Activated CD8-positive, alpha-beta memory T cell treated with anti-CD3 and anti-CD28 coated beads for 48 hours (primary cell): ENCODE results near the gene CCDC148.
"Not testable (repeated sequence)": the region's sequence is repeated elsewhere in the genome, so short reads cannot be mapped to it uniquely, and the experiment has no call there.

ENCODE experiments used
- DNase-seq, 3 experiments: peaks; one replicate each; pipeline ENCODE4 v3.0.0-alpha.2; 2020; ENCODE audit warnings: low read depth in 2 of 3, low spot score in 2 of 3

CCDC148 gene

DNA sequence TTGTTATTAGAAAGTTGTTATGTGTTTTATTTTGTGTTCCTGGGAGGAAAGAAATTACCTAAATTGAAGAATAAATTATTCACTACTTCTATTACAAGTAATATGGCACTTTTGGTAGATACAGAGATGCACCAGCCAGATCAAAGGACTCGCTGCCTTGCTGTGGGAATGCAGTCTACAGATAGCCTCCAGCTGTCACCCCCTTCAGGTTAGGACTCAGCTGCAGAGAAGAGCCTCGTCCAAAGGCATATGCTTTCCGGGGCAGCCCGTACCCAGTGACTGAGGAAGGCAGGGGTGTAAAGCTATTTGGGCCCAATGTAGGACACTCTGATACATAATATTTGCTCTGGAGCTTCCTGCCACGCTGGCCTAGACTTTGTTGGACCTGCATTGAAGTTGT lies 90.2 kb downstream of the CCDC148 start:
- DNase-seq: no peak

DNA sequence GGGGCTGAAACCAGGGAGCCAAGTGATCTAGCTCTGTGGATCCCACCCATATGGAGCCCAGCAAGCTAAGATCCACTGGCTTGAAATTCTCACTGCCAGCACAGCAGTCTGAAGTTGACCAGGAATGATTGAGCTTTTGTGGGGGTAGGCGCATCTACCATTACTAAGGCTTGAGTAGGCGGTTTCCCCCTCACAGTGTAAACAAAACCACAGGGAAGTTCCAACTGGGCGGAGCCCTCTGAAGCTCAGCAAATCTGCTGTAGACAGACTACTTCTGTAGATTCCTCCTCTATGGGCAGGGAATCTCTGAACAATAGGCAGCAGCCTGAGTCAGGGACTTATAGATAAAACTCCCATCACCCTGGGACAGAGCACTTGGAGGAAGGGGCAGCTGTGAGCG lies 96.7 kb downstream of the CCDC148 start:
- DNase-seq: no peak

DNA sequence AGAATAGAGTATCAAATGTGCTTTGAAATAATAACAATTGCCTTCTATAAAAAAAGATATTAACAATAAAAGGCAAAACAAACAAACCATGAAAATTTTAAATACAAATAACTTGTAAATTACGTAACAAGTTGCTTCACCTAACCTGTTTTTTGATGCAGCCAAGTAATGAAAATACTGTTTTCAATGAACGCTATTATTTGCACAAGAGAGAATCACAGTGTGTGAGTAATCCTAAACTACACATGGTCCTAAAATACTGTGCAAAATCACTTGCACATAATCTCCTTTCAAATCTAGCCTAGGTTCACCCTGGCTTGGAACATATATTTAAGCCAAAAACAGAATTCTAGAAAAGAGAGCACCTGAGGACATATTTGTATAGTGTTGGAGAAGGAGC lies 98.9 kb downstream of the CCDC148 start:
- no peak for DNase-seq

DNA sequence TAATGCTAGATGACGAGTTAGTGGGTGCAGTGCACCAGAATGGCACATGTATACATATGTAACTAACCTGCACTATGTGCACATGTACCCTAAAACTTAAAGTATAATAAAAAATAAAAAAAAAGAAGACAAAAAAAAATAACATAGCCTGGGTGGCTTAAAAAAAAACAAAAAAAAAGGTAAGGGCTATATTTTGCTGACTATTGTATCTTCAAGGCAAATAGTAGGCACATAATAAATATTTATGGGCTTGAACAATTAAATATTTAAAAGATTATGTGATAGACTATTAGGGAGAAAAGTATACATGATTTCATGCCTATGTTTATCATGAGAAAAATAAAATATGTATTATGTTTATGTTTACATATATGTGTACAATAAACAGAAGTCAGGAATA lies 99.4 kb downstream of the CCDC148 start:
- DNase-seq: no peak

DNA sequence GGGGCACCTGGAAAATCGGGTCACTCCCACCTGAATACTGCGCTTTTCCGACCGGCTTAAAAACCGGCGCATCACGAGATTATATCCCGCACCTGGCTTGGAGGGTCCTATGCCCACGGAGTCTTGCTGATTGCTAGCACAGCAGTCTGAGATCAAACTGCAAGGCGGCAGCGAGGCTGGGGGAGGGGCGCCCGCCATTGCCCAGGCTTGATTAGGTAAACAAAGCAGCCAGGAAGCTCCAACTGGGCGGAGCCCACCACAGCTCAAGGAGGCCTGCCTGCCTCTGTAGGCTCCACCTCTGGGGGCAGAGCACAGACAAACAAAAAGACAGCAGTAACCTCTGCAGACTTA lies 105.1 kb downstream of the CCDC148 start:
- not testable (repeated sequence) for DNase-seq

DNA sequence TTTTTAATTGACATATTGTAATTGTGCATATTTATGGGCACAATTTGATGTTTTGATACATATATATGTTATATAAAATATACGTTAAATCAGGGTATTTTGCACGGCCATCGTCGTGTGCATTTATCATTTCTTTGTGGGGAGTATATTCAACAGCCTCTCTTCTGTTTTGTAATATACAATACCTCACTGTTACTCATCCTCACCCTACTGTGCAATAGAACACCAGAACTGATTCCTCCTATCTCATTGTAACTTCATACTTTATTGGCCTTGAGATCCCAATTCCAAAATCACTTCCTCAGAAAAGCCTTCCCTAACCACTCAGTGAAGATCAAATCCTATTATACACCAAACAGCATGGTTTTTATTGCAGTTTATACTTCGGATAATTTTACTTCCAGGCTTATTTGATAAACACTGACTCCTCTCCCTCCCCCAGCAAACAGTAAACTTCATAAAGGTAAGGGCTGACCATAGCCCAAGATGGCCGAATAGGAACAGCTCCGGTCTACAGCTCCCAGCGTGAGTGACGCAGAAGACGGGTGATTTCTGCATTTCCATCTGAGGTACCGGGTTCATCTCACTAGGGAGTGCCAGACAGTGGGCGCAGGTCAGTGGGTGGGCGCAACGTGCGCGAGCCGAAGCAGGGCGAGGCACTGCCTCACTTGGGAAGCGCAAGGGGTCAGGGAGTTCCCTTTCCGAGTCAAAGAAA lies 105.6 kb downstream of the CCDC148 start:
- not testable (repeated sequence) for DNase-seq

DNA sequence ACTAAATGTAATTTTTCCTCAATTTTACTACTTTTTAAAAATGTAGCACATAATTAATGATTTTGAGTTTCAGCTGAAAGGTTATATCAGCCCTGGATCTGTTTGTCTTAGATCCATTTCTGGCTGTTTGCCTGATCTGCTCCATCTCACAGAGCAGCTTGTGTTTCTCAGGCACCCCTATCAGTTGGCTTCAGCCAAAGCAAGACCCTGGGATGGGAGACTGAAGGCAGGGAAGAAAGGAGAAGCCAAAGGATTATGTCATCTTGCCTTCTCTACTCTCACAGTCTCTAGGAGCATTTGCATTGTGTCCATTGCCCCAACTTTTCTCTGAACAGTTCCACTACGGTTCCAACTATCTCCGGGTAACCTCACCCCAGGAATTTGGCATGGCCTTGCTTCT lies 110.5 kb downstream of the CCDC148 start:
- no peak for DNase-seq

DNA sequence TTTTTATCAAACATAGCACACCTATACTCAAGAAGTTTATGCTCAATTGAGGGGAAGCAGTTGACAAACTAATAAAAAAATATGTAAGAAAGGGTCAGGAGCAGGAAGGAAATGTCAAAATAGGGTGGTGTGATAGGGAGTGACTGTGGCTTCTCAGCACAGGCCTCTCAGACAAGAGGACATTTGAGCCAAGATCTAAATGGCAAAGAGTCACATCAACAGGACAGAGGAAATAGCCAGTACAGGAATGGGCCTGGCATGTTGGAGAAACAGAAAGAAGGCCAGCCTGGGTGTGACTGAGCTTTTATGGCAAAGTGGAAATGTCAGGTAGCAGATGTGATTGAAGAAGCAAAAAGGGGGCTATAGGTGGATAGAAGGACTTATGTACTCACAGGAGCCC lies 117.0 kb downstream of the CCDC148 start:
- no peak for DNase-seq

DNA sequence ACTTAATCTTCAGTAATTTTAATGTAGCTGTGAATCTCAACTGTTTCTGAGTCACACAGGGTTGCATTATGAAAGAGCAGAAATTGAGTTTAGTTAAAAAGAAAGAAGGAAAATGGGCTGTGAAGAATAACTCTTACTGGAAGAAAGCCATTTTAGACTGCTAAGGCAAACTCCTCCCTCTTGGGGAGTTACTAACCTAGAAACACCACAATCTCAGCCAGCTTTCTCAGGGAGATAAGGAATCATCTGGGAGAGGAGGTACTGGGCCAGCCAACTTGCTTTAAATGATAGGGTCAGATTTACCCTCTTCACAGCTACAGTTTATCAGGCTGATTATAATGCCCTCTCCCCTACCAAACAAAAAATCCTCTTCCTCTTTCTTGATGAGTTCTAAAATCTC lies 119.5 kb downstream of the CCDC148 start:
- no peak for DNase-seq

DNA sequence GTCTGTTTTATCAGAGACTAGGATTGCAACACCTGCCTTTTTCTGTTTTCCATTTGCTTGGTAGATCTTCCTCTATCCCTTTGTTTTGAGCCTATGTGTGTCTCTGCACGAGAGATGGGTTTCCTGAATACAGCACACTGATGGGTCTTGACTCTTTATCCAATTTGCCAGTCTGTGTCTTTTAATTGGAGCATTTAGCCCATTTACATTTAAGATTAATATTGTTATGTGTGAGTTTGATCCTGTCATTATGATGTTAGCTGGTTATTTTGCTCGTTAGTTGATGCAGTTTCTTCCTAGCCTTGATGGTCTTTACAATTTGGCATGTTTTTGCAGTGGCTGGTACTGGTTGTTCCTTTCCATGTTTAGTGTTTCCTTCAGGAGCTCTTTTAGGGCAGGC lies 124.8 kb downstream of the CCDC148 start:
- not testable (repeated sequence) for DNase-seq

DNA sequence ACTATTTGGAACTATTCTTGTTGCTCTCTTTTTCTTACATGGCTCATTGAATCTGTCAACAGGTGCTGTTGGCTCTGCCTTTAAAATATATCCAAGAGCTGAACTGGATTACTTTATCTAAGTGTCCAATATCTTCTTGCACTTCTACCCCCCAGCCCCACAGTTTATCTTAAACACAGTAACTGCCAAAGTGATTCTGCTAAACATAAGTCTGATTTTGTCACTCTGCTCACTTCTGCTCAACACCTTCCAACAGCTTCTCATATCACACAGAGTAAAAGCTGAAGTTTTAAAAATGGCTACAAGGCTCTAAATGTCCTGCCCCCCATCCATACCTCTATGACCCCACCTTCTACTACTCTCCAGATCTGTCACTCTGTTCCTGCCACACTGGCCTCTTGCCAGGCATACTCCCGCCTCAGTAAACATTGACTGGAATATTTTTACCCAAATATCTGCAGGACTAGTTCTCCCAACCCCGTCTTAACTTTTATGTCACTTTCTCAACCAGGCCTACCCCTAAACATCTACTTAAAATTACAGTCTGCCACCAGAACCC lies 130.7 kb downstream of the CCDC148 start:
- DNase-seq: no peak

DNA sequence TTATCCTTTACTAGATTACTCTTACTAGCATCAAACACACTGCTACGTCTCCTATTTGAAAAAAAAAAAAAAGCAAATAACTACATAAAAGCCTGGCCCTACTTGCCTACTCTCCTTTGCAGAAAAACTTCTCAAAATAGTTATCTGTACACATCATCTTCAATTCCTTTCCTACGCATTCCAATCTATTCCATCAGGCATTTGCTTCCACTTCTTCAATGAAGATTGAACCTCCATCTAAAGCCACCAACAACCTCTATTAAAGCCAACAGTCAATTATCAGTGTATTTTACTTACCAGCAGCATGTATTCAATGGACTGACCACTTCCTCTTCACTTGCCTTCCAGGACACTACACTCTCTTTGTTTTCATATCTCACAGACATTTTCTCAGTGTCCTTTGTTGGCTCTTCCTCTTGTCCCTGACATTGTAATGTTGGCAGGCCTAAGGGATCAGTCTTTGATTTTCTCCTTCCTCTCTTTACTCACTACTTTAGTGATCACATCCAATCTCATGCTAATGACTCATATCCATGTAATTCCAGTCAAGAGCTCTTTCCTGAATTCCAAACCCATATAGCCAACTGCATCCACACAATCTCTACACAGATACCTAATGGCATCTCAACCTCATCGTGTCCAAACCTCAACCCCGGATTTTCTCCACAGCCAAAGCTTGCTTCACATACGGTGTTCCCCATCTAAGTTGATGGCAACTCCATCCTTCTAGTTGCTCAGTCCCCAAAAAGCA lies 131.3 kb downstream of the CCDC148 start:
- no peak for DNase-seq

DNA sequence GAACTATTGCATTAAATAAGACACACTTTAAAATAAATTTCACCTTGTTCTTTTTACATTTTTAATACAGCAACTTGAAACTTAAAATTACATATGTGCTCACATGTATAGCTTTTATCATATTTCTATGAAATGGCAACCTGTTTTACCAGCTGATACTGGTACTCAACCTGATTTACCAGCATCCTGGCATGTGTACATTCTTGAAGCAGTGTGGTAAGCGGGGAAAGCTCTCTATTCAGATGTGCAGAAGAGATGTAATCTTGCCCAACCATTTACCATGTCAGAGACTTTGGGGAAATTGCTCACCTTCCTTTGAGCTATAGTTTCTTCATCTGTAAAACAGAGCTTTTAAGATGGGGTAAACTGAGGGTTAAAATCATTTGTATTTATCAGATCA lies 133.2 kb downstream of the CCDC148 start:
- DNase-seq: no peak

DNA sequence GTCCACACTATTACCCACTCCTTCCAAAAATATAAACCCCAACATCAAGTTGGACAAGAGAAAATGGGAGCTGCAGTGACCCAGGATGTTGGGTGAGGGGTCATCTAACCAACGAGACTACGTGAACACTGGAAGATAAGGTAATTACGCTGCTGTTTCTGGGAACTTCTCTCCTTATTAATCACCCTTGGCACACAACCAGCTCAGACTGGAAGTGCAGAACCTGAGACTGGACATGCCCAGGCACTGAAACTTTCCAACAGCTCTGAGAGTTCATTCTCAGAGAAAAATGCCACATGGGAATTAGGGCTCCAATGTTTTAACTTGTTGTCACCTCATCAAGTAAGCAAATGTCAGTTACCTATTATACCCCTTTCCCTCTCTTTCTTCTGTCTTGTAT lies 135.3 kb downstream of the CCDC148 start:
- no peak for DNase-seq

DNA sequence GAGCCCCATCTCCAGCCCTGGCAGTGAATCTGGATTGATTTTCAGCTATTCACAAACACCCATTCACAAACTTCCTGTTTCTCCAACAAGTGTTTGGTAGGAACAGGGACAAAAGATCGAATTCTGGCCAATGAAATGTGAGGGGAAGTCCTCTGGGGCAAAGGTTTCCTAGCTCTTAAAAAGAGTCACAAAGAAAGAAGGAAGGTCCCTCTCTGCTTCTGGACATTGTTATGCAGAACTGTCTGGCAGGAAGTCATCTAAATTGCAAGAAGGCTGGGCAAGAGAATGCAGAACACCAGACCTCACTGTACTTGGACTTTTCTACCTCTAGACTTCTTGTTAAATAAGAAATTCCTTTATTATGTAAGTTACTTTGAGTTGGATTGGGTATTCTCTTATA lies 137.3 kb downstream of the CCDC148 start:
- DNase-seq: no peak

DNA sequence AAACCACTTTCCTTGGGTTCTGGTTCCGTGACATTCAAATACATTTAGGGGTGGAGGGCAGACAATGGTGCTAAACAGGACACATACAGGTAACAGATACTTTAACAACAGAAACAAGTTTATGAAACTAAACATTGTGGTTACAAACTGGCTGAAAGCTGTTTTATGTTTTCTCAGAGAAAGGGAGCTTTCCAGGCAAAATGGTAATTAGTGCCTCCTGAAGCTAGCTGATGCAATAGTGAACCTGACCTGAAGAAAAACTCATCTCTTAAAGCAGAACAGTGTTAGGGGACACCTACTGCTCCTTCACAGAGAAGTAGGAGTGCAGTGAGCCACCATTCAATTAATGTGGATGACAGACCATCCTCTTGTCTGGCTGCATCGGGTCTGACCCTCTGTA lies 138.9 kb downstream of the CCDC148 start:
- DNase-seq: no peak

DNA sequence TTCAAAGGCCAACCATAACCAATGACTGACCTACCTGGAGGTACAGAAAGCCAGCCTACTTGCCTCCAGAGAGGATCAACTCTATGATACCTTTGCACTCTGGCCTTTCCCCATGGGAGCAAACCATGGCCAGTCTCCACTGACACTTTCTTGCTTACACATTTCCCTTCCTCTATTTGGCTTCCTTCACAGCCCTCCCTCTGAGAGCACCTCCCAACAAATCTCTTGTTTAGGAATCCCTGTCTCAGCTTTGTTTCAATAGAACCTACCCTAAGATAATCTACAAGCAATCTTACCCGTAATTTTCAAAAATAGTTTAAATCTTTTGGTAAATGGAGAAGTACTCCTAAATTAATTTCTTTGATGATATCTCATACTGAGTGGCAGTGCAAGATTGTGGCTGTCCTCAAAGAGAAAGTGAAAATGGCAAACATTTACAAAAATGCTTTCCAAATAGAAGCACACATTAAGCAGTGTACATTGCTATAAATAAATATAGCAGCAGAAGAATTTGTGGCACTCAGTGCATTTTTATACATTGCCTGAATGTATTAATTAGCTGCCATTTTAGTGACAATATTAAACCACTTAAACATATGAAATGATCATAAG lies 140.6 kb downstream of the CCDC148 start:
- no peak for DNase-seq

DNA sequence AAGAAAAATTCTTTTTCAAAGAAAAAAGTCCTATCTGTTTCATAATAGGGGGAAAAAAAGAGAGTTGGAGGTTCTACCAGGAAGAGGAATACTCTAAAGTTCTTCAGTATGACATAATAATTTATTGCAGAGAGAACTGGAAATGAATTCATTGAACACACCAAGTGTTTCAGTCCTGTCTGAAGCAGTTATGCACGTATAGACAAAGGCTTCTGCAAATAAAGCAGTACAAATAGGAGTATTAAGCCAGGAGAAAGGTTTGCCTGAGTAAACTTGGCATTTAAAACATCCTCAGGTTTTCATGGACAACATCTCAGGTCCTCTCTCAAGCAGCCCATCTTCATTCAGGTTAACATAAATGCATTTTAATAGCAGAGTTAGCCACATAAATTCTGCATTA lies 141.6 kb downstream of the CCDC148 start:
- no peak for DNase-seq

DNA sequence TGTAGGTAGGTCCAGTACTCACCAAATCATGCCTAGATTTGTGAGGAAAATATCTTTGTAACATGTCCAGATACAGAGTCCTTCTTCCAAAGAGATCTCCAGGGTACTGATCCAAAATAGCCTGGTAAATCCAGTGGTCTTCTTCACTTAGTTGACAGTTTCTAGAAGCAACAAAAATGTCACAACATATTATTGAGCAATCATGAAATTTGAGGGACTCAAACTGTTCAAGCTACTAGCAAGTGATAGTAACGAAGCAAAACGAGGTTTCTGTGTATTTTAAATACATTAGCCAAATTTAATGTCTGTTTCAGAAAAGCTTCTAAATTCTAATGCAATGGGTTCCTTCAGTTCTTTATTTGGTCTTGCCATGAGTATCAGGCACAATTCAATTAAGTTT lies 142.8 kb downstream of the CCDC148 start:
- DNase-seq: no peak

DNA sequence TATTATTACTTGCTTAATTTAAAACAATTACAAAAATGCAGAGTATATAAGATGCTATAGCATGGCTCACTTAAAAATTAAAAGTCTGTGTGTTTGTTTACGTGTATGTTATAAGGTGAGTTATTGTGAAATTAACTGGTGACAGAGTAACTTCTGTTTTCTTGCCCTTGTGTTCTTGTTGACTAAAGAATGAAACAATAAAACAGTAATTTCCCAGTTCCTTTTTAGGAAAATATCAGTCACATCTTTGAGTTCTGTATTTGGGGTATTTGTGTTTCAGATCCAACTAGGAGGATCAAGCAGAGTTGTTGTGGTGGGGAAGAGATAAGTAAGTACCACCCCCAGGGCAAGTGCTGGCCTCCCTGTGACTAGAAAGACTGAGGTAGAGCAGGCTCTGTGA lies 143.6 kb downstream of the CCDC148 start:
- DNase-seq: no peak

DNA sequence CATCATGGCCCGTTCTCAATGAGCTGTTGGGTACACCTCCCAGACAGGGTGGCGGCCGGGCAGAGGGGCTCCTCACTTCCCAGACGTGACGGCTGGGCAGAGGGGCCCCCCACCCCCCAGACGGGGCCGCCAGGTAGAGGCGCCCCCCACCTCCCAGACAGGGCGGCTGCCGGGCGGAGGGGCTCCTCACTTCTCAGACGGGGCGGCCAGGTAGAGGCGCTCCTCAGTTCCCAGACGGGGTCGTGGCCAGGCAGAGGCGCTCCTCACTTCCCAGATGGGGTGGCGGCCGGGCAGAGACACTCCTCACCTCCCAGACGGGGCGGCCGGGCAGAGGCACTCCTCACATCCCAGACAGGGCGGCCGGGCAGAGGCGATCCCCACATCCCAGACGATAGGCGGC lies 146.1 kb downstream of the CCDC148 start:
- not testable (repeated sequence) for DNase-seq

DNA sequence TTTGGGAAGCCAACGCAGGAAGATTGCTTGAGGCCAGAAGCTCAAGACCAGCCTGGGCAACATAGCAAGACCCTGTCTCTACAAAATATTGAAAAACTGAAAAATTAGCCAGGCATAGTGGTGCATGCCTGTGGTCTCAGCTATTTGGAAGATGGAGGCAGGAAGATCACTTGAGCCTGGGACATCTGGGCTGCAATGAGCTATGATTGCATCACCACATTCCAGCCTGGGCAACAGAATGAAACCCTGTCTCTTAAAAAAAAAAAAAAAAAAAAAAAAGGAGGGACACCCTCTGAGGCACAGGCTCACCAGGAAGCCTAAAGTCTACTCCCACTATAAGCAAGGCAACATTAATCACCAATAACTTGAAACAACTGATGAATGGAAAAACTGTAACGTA lies 151.1 kb downstream of the CCDC148 start:
- no peak for DNase-seq
